NCI-H128 (cell line): ENCODE data around the gene LRRK1.

Source experiments
- DNase-seq: peaks from one replicate; lab custom pipeline; 2025; ENCODE audit not compliant: unreplicated experiment; lab: John Stamatoyannopoulos, UW

LRRK1 gene

DNA sequence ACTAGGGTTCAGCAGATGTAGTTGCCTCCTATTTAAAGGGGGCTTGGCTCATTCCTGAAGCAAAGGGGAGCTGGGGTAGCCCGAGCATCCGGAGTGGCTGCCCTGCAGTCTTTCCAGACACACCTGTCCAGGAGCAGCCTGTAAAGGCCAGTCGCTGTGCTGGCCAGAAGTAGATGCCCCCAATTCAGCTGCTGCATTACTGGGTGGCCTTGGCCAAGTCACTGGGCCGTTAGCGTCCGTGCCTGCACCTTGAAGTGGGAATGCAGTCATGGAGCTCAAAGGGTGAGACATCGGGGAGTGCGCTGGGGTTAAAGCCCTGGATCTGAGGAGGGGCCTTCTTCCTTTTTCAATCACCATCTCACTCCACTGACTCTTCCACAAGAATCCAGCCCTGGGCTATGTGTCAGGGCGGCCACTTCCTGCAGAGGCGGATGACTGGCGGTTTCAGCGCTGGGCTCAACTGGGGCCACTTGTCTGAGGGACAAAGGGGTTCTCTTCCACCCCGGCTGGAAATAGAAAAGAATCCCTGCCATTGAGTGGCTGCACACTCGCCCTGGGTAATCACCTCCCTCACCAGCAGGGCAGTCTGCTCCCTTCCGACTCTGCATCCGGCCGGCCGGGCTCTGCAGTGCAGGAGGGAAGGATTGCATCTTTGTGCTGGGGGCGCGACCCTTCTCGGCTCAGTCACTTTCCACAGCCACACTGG, 27.7 kb upstream of the LRRK1 start:
- DNase-seq = no peak

DNA sequence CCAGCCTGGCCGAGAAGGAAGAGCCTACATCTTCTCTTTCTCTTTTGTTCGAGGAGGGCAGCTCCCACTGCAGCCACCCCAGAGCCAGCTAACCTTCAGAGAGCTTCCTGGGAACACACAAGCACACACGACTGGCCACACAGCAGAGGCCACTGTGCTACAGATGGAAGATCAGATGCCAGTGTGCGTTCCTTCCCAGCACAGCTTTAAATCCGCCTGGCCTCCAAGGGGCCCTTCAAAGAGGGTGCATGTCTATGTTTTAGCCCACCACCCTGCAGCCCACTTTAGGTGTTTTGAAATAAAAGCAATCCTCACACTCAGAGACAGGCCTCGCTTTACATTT, 27.2 kb upstream of the LRRK1 start:
- DNase-seq = no peak

DNA sequence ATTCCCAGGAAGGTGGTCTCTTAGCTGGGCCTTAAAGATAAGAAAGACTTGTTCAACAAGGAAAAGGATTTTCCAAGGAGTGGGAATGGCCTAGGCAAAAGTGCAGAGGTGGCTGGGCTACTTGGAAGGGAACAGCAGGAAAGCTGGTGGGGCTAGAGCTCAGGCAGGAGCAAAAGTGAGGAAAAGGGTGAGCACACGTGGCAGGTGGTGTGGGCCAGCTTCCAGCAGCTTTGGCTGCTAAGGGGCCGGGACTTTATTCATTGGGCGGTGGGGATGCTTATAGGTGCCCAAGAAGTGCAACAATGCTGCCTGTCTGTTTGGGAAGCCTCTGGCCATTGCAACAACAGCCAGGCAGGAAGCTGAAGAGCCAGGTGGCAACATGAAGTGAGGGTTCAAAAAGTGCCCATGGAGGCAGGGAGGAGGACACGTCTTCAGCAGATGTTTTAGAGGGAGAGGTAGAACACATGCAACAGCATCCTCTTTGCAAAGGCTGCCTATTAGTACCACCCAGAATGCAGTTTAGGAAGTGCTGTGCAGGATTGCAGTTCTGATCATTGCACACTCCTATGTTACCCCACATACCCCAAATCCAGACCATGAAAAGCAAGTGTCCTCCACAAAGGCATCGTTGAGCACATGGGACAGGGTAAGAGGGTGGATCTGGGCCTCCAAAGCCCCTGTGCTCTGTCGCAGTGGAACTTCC, 25.7 kb upstream of the LRRK1 start:
- DNase-seq = no peak

DNA sequence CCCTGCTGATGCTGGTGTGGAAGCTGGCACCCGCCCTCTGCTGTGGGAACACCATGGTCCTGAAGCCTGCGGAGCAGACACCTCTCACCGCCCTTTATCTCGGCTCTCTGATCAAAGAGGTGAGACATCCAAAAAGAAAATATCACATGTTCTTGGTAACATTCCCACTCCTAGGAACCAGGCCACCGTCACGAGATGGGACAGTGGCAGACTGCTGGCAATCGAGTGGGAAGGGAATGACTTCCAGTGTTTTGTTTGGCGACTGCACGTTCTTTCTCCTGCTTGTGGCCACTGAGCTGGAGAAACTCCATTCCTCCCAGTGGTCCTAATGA, 25.2 kb upstream of the LRRK1 start:
- no peak for DNase-seq

DNA sequence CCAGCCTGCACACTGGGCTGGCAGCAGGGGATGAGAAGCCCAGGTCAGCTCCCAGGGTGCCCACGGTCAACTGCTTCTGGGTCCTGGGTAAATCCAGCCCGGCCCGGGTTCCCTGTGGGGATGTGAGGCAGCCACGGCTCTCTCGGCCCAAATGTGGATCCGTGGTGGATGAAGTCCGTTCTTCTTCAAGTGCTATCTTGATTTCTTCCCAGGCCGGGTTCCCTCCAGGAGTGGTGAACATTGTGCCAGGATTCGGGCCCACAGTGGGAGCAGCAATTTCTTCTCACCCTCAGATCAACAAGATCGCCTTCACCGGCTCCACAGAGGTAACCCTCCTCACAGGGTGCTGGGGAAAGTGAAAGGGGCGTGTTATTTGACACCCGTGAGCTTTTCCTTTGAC, 23.4 kb upstream of the LRRK1 start:
- DNase-seq = no peak

DNA sequence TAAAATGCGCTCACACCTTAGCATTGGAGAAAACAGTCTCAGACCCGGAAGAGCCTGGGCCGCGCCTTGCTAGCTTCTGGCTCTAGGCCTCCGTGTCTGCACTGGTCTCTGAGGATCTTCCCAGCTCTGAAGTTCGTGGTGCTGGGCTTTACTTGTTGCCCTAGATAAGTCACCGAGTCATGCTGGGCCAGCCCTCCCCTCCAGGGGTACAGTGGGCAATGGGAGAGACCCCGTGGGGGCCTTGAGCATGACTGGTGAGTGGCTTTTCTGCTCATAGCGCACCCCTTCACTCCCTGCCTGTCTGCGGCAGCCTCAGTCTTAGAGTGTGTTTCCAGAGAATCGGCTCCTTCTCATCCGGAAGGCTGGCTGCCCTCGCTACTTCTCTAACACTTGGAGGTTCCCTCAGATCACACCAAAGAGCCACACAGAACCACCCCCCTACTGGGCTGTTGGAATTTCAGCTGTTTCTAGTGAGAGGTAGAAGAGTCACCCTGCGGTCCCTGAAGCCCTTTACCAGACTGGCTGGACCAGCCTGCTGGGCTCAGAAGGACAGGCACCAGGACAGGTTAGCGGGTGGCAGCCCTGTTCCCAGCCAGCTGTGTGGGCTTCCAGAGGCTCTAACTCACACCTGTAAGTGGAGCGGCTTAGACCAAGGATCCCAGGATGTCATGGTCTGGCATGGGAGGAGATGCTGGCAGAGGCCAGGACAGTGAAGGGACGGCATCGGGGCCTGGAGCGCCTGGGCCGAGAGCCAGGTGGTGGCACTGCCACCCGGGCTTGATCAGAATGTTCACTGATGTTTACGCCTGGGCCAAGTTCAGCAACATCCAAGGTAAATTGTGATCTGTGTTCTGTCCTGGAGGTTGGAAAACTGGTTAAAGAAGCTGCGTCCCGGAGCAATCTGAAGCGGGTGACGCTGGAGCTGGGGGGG, 21.7 kb upstream of the LRRK1 start:
- no peak for DNase-seq

DNA sequence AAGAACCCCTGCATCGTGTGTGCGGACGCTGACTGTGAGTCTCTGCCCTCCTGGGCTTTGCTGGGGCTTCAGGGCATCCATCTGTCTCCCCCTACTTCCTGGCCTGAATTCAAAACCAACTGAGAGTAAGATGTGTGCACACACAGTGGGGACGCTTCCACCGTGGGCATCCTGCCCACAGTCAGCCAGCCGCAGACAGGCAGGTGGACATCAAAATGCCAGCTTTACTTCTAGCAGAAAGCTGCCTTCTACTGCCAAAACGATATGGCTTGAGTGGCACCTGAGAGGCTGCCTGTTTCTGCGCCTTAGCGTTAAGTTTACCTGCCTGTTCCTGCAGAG, 21.0 kb upstream of the LRRK1 start:
- no peak for DNase-seq

DNA sequence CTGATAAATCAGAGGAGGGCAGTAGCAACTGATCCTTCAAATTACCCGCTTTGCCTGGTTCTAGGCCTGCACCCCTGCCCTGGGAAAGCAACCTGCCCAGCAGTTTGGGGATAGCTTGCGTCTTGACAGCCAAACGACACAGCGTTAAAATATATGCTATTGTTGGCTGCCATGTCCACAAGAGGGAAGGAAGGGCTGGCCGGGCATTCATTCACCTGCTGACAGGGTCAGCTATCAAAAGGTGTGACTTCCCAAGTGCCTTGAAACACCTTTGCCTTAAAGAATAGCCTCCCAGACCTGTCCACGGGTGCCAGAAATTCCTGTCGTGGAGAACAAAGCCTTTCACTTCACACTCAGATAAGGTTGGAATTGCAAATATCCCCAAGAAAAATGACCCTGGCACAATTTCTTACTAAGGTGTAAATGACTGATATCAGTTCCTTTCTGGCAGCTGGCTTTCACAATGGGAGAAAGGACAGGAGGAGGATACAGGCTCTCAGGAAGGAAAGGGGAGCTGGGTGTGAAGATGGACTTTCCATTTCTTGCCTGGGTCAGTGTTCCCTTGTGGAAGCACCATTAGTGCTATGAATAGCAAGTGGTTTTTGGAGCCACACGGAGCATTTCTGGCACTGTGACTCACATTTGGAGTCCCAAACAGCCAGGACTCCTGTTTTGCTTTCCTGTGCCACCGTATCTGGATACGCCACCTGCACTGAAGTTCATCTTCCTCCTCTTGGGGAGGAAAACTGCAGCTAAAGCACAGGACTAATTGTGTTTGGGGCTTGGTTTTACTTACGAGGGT, 20.3 kb upstream of the LRRK1 start:
- no peak for DNase-seq

DNA sequence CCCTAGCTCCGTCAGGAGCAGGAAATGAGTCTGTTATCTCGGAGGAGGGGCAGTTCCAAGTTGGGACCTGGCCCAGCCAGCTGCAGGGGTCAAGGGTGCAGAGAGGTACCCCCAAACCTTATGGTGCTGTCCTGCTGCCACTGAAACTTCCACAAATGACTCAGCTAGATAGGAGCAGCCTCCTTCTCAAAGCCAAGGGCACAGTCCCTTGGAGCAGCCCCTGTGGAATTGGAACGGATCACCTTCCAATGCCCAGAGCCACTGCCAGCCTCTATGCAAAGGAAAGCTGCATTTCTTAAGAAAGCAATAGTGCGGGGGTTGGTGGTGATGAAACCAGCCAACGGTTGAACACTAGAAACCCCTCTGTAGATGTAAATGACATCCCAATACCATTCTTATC, 19.6 kb upstream of the LRRK1 start:
- no peak for DNase-seq

DNA sequence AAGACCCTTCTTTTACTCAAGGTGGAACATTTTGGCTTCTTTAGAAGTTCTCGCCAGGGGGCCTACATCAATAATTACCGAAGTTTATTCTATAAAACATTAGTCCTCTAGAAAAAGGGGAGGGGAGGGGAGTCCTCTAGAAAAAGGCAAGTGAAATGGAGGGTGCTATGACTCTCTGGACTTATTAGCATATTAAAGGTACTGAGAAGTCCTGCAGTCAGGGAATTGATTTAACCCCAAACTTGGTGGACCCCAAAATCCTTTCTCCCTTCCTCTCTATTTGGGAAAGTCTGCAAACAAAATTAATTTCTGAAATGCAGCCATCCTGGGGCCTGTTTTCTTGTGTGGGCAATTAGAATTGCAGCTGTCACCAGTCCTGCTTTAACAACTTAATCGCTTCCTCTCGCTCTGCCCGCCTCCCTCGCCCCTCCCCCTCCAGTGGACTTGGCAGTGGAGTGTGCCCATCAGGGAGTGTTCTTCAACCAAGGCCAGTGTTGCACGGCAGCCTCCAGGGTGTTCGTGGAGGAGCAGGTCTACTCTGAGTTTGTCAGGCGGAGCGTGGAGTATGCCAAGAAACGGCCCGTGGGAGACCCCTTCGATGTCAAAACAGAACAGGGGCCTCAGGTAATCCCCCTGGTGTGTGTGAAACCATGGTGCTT, 18.9 kb upstream of the LRRK1 start:
- DNase-seq = no peak

DNA sequence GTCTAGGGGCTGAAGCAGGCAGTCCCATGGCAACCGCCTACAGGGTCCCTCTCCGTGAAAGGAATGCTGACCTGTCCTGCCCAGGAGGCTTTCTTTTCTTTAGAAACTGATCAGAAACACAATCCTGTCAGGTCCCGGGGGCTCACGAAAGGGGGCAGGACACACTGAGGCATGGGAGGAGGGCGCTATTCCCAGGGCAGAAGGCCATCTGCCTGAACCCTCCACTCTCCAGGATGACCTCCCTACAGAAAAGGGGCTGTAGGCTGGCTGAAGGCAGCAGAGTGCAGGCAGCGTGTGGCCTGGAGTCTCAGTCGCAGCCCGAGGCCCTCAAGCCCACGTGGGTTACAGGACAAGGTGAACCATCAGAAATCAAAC, 18.4 kb upstream of the LRRK1 start:
- DNase-seq = no peak

DNA sequence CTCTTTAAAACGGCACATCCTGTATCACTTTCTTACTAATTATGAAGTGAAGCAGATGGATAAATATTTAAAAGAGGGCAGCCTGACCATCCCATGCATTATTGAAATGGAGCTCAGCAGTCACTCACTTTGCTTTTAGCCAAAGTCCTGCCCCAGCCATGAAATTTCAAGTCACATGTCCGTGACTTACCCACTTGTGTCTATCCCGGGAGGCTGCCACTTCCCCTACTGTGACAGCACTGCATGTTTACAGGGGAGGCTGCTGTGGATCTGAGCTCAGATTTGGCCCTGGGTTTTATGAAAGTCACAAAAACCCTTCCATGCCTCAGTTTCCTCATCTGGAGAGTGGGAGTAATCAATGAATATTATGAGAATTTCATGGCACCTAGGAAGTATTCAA, 17.9 kb upstream of the LRRK1 start:
- DNase-seq = no peak

DNA sequence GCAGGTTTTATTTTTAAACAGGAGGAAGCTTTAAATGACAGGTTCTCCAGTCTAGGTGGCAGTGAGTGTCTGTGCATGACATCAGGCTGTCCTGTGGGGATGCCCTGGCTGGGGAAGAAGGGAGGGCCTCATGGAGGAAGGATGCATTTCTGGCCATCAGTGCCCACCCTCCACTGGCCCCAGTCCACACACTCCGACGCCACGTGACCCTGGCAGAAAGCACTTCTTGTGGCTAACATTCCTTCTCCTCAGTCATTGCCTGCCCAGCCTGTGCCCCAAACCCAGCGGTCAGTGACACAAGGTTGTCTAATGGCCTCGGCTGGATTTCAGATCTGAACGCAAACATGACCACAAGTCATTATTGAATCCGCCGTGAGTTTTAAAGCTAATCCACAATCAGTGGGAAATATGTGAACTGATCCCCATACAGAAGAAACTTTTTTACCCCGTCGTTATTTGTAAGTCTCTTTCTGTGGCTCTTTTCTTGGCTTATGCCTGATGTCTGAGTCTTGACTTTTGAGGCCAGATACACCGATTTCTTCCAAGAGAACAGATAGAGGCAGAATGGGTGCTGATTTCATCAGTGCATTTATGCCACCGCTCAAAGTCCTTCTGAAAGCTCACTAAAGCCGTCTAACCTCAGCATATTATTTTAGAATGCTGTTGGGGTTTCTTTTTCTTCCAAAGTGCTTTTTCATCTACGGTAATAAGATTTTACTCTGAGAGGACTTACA, 17.3 kb upstream of the LRRK1 start:
- no peak for DNase-seq

DNA sequence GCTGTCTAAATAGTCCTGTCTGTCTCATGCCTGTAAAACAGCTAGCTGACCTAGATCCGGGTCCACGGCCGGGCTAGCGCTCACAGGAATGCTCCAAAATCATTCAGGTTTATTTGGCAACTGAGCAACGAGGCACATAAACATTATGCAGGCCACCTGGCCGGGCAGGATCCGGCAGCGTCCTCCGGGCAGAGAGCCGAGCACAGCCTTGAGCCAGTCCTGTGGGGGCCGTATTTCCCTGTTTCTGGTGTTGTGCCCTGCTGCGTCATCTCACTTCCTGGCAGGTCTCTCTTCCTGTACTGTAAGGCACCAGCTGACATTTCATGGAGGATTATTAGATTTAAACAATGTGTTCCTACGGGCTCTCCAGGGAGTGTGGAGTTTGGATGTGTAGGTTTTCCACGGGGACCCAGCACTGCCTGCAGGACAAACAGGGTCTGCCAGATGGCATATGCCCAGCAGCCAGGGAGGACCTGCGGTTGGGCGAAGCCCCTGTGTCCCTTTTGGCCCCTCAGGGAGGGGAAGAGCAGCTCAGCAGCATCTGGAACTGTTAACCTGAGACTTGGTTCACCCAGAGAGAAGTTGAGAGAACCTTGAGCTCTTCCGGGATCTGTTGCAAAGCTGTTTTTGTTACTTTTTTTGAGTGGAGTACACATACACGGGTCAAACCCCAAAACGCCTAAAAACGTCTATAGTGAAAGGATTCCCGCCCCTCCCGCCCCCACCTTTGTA, 16.6 kb upstream of the LRRK1 start:
- DNase-seq = no peak

DNA sequence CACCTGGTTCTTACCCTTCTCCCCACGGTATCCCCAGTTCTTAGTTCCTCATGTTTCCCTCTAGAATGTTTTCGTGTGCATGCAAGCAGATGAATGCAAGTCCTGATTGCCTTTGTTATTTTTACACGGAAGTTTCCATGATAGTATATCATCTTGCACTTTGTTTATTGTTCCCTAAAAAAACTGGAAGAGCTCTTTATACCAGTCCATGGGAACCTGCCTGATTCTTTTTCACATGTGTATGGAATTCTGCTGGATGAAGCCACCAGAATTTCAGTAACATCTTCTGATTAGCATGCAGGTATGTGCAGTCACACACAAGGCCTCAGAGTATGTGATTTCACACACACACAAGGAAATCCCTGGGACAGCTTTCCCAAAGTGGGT, 16.0 kb upstream of the LRRK1 start:
- no peak for DNase-seq

DNA sequence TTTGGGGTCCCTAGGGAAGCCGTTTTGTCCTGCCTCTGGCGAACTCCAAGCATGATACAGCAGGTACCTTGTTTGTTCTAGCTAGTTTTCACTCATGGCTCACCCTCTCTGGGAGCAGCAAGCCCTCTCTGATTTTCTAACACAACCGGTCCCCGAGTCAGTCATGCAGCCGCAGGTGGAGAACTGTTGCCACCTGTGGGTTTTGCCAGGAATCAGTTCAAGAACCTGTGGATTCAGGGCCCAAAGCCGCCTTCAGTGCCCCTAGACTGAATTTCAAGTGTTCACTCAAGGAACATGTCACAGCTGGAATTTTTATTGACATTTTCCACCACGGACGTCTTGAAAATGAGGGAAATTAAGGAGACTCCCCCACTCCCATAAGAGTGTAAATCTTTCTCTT, 13.3 kb upstream of the LRRK1 start:
- no peak for DNase-seq

DNA sequence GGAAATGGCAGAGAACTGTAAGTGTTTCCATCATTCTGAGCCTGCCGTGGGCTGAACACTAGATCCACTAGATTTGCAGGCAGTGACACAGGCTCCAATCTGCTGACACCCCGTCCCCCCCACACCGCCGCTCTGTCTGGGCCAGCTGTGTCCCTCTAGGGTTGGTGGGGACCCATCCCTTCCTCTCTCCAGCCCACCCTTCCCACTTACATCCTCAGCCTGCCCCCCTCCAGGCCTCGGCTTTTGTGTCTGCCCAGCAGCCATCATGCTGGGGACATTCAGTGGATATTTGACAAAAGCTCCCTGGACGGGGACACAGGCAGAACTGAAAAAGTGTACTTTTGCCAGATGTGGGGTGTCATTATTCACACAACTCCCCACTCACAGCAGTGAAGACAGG, 10.7 kb upstream of the LRRK1 start:
- DNase-seq = no peak

DNA sequence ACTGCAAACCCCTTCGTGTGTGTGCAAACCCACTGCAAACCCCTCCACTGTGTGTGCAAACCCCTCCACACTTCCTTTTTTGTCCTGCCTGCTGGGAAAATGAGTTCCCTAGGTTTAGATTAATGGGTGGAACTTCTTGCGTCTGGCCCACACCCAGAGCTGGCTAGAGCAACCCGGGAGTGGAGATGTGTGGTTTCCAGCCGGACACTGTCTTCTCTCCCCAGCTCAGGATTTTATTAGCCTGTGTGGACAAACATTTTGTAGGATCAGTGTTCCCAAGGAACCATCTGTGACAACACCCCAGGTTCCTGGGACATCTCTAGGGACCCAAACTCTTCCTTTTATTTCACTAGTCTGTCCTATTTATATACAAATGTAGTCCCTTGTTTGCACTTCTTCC, 9.6 kb upstream of the LRRK1 start:
- DNase-seq = no peak
